HTR-8/SVneo (cell line): Measurements from ENCODE around the gene GPR42.
"Not testable (repeated sequence)": the region's sequence is repeated elsewhere in the genome, so short reads cannot be mapped to it uniquely, and the experiment has no call there.

Experiments used
- DNase-seq: peaks from one replicate; pipeline ENCODE4 v3.0.0; 2011; ENCODE audit warnings: low spot score, mixed read lengths; ENCODE audit not compliant: insufficient read length
- FAIRE-seq: peaks from 2 replicates; lab custom pipeline; 2011; peaks lifted over from hg19 to GRCh38; lab: Jason Lieb, UNC

The GPR42 gene

GRCh38 chr19:35362261-35363000 is 8.4 kb upstream of the GPR42 start:
- FAIRE-seq = no peak
- DNase-seq = no peak

- no peak for FAIRE-seq
- no peak for DNase-seq
These were observed 7.8 kb upstream of the GPR42 start for GRCh38 chr19:35363001-35363590.

GRCh38 chr19:35363711-35364425 is 7.0 kb upstream of the GPR42 start:
- DNase-seq (no peak), FAIRE-seq (no peak)

GRCh38 chr19:35365303-35365702 is 5.6 kb upstream of the GPR42 start:
- FAIRE-seq (no peak), DNase-seq (no peak)

- no peak for FAIRE-seq
- no peak for DNase-seq
These were observed 2.5 kb upstream of the GPR42 start for GRCh38 chr19:35368378-35368777.

GRCh38 chr19:35369522-35369921 is 1.3 kb upstream of the GPR42 start:
- FAIRE-seq (no peak), DNase-seq (no peak)

- DNase-seq (no peak), FAIRE-seq (no peak)
These were observed 2.6 kb downstream of the GPR42 start for GRCh38 chr19:35373492-35373891.

- FAIRE-seq, DNase-seq: not testable (repeated sequence)
These were observed 3.2 kb downstream of the GPR42 start for GRCh38 chr19:35374031-35374430.

GRCh38 chr19:35375505-35376307 is 4.8 kb downstream of the GPR42 start:
- DNase-seq = no peak

GRCh38 chr19:35377656-35378055 is 6.8 kb downstream of the GPR42 start:
- FAIRE-seq = no peak
- DNase-seq = no peak

More at GRCh38 chr19:35375505-35376307, 4.8 kb downstream of the GPR42 start:
- FAIRE-seq = no peak

- DNase-seq (no peak), FAIRE-seq (no peak)
These were observed 7.5 kb downstream of the GPR42 start for GRCh38 chr19:35378356-35378755.

- DNase-seq, FAIRE-seq: not testable (repeated sequence)
These were observed 8.7 kb downstream of the GPR42 start for GRCh38 chr19:35379545-35379944.

GRCh38 chr19:35379992-35380391 is 9.1 kb downstream of the GPR42 start:
- no peak for FAIRE-seq
- no peak for DNase-seq

GRCh38 chr19:35380450-35381124 is 9.7 kb downstream of the GPR42 start:
- FAIRE-seq (no peak), DNase-seq (no peak)

- no peak for FAIRE-seq
- no peak for DNase-seq
These were observed 10.4 kb downstream of the GPR42 start for GRCh38 chr19:35381318-35381717.

- no peak for FAIRE-seq
- no peak for DNase-seq
These were observed 11.1 kb downstream of the GPR42 start for GRCh38 chr19:35381926-35382325.

GRCh38 chr19:35383536-35383935 is 12.7 kb downstream of the GPR42 start:
- DNase-seq = no peak
- FAIRE-seq = no peak

GRCh38 chr19:35388277-35389054 is 17.6 kb downstream of the GPR42 start:
- DNase-seq (no peak), FAIRE-seq (no peak)

GRCh38 chr19:35389192-35389861 is 18.5 kb downstream of the GPR42 start:
- FAIRE-seq = no peak

More at GRCh38 chr19:35389192-35389861, 18.5 kb downstream of the GPR42 start:
- DNase-seq = no peak
